GM12873 (cell line): Measurements from ENCODE around the gene ADARB2.

Experiments
- TF ChIP-seq, protein P1 (sequence below): IDR thresholded peaks from 2 replicates; pipeline ENCODE4 v1.5.1; 2012; ENCODE audit warnings: low read depth, mild to moderate bottlenecking, moderate library complexity, low read length, control low read depth; ENCODE audit not compliant: insufficient read depth; ENCODE audit errors: missing control alignments

ADARB2 gene

DNA sequence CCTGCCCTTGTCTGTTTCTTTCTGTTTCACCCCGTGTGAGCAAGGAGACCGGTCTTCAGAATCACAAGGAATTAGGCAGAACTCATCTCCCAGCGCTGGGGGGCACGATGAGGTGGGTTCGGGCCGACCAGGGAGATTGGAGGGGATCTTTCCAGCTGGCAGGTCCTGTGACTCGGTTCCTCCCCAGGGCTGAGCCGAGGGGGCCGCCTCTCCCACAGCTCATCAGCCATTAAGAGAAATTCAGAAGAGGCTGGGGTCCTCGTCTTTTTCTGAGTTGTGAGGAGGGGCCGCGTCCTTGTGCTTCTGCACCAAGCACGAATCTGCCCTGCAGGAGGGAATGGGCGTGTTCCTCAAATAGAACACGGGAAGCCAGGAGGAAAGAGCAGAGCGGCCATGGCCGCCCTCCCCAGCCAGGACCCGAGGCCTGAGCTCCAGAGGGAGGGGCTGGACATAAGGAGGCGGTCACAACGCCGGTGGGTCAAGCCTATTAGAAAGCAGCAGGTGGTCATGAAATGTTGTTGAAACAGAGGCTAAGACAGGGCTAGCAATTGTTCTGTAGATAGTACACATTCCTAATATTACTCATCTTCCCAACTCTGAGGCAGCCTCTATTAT, 125.3 kb downstream of the ADARB2 start:
- TF ChIP-seq, protein P1, sequence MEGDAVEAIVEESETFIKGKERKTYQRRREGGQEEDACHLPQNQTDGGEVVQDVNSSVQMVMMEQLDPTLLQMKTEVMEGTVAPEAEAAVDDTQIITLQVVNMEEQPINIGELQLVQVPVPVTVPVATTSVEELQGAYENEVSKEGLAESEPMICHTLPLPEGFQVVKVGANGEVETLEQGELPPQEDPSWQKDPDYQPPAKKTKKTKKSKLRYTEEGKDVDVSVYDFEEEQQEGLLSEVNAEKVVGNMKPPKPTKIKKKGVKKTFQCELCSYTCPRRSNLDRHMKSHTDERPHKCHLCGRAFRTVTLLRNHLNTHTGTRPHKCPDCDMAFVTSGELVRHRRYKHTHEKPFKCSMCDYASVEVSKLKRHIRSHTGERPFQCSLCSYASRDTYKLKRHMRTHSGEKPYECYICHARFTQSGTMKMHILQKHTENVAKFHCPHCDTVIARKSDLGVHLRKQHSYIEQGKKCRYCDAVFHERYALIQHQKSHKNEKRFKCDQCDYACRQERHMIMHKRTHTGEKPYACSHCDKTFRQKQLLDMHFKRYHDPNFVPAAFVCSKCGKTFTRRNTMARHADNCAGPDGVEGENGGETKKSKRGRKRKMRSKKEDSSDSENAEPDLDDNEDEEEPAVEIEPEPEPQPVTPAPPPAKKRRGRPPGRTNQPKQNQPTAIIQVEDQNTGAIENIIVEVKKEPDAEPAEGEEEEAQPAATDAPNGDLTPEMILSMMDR = no peak

- TF ChIP-seq, protein P1 = no peak
Measured at GRCh38 chr10:1610986-1611770, 126.1 kb downstream of the ADARB2 start.

DNA sequence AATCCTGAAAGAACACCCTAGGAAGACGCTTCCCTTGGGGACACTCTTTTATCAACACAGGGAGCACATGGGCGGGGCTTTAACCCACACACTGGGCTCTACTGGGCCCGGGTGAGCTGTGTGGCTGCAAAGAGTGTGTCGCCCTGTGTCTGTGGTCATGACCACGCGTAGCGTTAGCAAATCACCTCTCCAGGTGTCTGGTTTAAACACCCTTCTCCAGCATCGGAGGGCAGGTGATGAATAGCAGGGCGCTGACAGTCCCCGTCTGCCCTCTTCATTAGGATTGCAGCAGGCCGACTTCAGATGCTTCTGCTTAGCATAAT, 127.7 kb downstream of the ADARB2 start:
- TF ChIP-seq, protein P1 = no peak

DNA sequence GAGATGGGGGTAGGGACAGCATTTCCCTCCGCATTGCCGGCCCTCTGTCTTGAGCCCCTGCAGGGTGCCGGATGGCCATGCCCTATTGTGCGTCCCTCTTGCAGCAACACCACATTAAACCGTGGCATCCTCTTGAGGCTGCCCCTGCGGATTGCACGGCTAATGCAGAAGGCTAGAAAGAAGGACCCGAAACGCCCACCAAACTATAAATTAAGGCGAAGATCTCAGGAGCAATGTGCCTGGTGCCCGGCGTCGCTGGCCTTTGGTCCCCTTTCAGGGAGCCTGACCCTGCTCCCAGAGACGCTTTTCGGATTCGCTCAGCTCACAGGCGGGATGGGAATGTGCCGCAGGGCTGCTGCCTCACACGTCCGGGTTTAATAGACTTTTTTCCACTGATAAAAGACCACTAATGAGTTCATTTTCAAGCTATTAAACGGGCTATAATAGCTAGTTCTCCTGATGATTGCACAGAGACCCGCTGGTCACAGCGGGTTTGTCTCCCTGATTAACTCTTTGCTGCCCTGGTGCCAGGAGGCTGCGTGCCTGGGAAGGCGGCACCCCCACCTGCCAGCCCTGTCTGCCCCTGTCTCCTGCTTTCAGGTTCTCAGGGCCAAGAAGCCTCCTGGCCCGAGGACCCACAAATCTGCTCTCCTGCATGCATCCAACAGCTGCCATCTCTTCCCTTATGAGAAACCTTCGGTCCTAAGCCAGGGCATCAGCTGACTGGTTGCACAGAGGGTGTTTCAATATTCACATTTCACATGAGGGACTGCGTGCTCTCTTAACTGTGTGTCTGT, 128.3 kb downstream of the ADARB2 start:
- TF ChIP-seq, protein P1 = no peak

GRCh38 chr10:1608408-1608807, 128.9 kb downstream of the ADARB2 start:
- TF ChIP-seq, protein P1 = no peak

- TF ChIP-seq, protein P1 = no peak
Measured at GRCh38 chr10:1607466-1607865, 129.9 kb downstream of the ADARB2 start.

- TF ChIP-seq, protein P1 = no peak
Measured at GRCh38 chr10:1605999-1606940, 131.1 kb downstream of the ADARB2 start.
